PFSK-1 (cell line): ENCODE data around the gene ING2.

Source experiments
- POLR2AphosphoS5 ChIP-seq: IDR thresholded peaks from 2 replicates; pipeline ENCODE4 v1.6.1; 2012; ENCODE audit warnings: low read depth, mild to moderate bottlenecking, control low read depth, low read length, moderate library complexity
- SIN3A ChIP-seq: IDR thresholded peaks from 2 replicates; pipeline ENCODE4 v1.6.1; 2012; ENCODE audit warnings: mild to moderate bottlenecking, low read length, moderate library complexity, borderline replicate concordance; ENCODE audit not compliant: insufficient read depth
- TAF1 ChIP-seq: IDR thresholded peaks from 2 replicates; pipeline ENCODE4 v1.6.1; 2012; ENCODE audit warnings: low read length, control low read depth, borderline replicate concordance; ENCODE audit not compliant: insufficient read depth
- TF ChIP-seq, protein P1 (sequence below), 2 experiments: IDR thresholded peaks; 2 replicates each; pipeline versions ENCODE4 v1.6.1 to v1.8.0; 2011 to 2012; ENCODE audit warnings: low read depth in 2 of 2, low read length in 2 of 2, control low read depth in 1 of 2, inconsistent platforms in 1 of 2, mild to moderate bottlenecking in 1 of 2, moderate library complexity in 1 of 2; ENCODE audit not compliant: insufficient read depth in 1 of 2

- no peak for TF ChIP-seq POLR2AphosphoS5
- no peak for TF ChIP-seq TAF1
- TF ChIP-seq, protein P1, sequence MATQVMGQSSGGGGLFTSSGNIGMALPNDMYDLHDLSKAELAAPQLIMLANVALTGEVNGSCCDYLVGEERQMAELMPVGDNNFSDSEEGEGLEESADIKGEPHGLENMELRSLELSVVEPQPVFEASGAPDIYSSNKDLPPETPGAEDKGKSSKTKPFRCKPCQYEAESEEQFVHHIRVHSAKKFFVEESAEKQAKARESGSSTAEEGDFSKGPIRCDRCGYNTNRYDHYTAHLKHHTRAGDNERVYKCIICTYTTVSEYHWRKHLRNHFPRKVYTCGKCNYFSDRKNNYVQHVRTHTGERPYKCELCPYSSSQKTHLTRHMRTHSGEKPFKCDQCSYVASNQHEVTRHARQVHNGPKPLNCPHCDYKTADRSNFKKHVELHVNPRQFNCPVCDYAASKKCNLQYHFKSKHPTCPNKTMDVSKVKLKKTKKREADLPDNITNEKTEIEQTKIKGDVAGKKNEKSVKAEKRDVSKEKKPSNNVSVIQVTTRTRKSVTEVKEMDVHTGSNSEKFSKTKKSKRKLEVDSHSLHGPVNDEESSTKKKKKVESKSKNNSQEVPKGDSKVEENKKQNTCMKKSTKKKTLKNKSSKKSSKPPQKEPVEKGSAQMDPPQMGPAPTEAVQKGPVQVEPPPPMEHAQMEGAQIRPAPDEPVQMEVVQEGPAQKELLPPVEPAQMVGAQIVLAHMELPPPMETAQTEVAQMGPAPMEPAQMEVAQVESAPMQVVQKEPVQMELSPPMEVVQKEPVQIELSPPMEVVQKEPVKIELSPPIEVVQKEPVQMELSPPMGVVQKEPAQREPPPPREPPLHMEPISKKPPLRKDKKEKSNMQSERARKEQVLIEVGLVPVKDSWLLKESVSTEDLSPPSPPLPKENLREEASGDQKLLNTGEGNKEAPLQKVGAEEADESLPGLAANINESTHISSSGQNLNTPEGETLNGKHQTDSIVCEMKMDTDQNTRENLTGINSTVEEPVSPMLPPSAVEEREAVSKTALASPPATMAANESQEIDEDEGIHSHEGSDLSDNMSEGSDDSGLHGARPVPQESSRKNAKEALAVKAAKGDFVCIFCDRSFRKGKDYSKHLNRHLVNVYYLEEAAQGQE (IDR thresholded peaks at IDR 0.05; ENCODE audit: insufficient read depth in 1 of 2, low read depth in 2 of 2, low read length in 2 of 2) = no peak
- no peak for TF ChIP-seq SIN3A
Observed at GRCh38 chr4:183467246-183467645, 37.6 kb upstream of the ING2 start.
